Osteoblast (primary cell): ENCODE measurements around the gene HMBS. TPM values are rescaled to one million over a fixed set of nuclear protein-coding genes. Genes with fewer than 3 reads are reported as not detected.

Source experiments
- DNase-seq: peaks from one replicate; pipeline ENCODE4 v3.0.0; 2011; ENCODE audit warnings: low spot score, mixed read lengths; ENCODE audit not compliant: insufficient read length; ENCODE audit errors: missing footprints
- H2AFZ ChIP-seq: 2 replicates; pipeline ENCODE4 v1.6.0; 2011; ENCODE audit warnings: mild to moderate bottlenecking, low read length
- H3K27ac ChIP-seq: 2 replicates; pipeline ENCODE4 v1.5.1; 2011; ENCODE audit warnings: mild to moderate bottlenecking, low read depth, low read length, moderate library complexity
- H3K27me3 ChIP-seq: 2 replicates; pipeline ENCODE4 v1.6.0; 2012; ENCODE audit warnings: mild to moderate bottlenecking, control low read depth, inconsistent platforms, low read length, moderate library complexity; ENCODE audit not compliant: insufficient read depth
- H3K36me3 ChIP-seq: 2 replicates; pipeline ENCODE4 v1.5.1; 2011; ENCODE audit warnings: mild to moderate bottlenecking, low read length, control low read depth, moderate library complexity; ENCODE audit not compliant: insufficient read depth
- H3K4me1 ChIP-seq: 2 replicates; pipeline ENCODE4 v1.5.1; 2011; ENCODE audit warnings: mild to moderate bottlenecking, low read length, control low read depth, moderate library complexity; ENCODE audit not compliant: insufficient read depth
- H3K4me2 ChIP-seq: 2 replicates; pipeline ENCODE4 v1.6.0; 2011; ENCODE audit warnings: mild to moderate bottlenecking, low read length; ENCODE audit not compliant: insufficient read depth
- H3K4me3 ChIP-seq: fragments of 200-600 bp; sonication (generic); 3 replicates; pipeline ENCODE4 v1.5.1; 2012; ENCODE audit warnings: mild to moderate bottlenecking, low read length, inconsistent platforms; ENCODE audit not compliant: insufficient read depth
- H3K79me2 ChIP-seq: 2 replicates; pipeline ENCODE4 v1.6.0; 2012; ENCODE audit warnings: mild to moderate bottlenecking, low read length, control low read depth, inconsistent platforms; ENCODE audit not compliant: insufficient read depth
- H3K9me3 ChIP-seq: 2 replicates; pipeline ENCODE4 v1.5.1; 2011; ENCODE audit warnings: low read depth, low read length, control low read depth
- H4K20me1 ChIP-seq: 2 replicates; pipeline ENCODE4 v1.6.0; 2012; ENCODE audit warnings: mild to moderate bottlenecking, low read length, control low read depth; ENCODE audit not compliant: insufficient read depth
- CTCF ChIP-seq: IDR thresholded peaks from 2 replicates; pipeline ENCODE4 v1.5.1; 2011; ENCODE audit warnings: mild to moderate bottlenecking, low read depth, low read length, moderate library complexity; ENCODE audit errors: extremely low read depth
- total RNA-seq: library from RNA; depleted of rRNA; stranded (reverse); fragments of >200 nt; gene quantifications from 2 replicates; pipeline ENCODE4 v1.2.3, GENCODE V29; 2012

Gene HMBS
- total RNA-seq, 1 donor, result 8.7 TPM

- peaks cover 63% of the 10 kb centered on the region for H3K36me3 ChIP-seq
- peak; percentile 26 for DNase-seq
- H3K79me2 ChIP-seq, result no peaks in the 10 kb centered on the region
- no peak overlapping the region for H3K27ac ChIP-seq
- TF ChIP-seq CTCF, result no peak
- H3K4me1 ChIP-seq, result no peaks in the 10 kb centered on the region
- no peak overlapping the region for H3K4me3 ChIP-seq
- no peaks in the 10 kb centered on the region for H3K27me3 ChIP-seq
- H3K9me3 ChIP-seq, result no peaks in the 10 kb centered on the region
- no peak overlapping the region for H2AFZ ChIP-seq
- no peaks in the 10 kb centered on the region for H4K20me1 ChIP-seq
- no peak overlapping the region for H3K4me2 ChIP-seq
Observed at GRCh38 chr11:119077839-119078238, 6.8 kb upstream of the HMBS start.

GRCh38 chr11:119078675-119079420 lies 5.8 kb upstream of the HMBS start:
- no peak overlapping the region for H3K4me3 ChIP-seq
- DNase-seq, result no peak
- no peak overlapping the region for H3K27ac ChIP-seq
- H2AFZ ChIP-seq, result no peak overlapping the region
- H3K4me2 ChIP-seq, result no peak overlapping the region
- no peaks in the 10 kb centered on the region for H4K20me1 ChIP-seq
- peaks cover 54% of the 10 kb centered on the region for H3K36me3 ChIP-seq
- no peaks in the 10 kb centered on the region for H3K27me3 ChIP-seq
- H3K4me1 ChIP-seq, result no peaks in the 10 kb centered on the region
- TF ChIP-seq CTCF, result no peak
- no peaks in the 10 kb centered on the region for H3K79me2 ChIP-seq
- H3K9me3 ChIP-seq, result no peaks in the 10 kb centered on the region

- DNase-seq, result peak; percentile 23
- no peak overlapping the region for H3K27ac ChIP-seq
- no peak overlapping the region for H3K4me2 ChIP-seq
- no peak overlapping the region for H3K4me3 ChIP-seq
- H3K27me3 ChIP-seq, result no peaks in the 10 kb centered on the region
- H3K79me2 ChIP-seq, result peaks cover 13% of the 10 kb centered on the region
- H3K9me3 ChIP-seq, result no peaks in the 10 kb centered on the region
- no peak overlapping the region for H2AFZ ChIP-seq
- H4K20me1 ChIP-seq, result no peaks in the 10 kb centered on the region
- peaks cover 11% of the 10 kb centered on the region for H3K4me1 ChIP-seq
- peaks cover 45% of the 10 kb centered on the region for H3K36me3 ChIP-seq
- no peak for TF ChIP-seq CTCF
Observed at GRCh38 chr11:119081682-119082260, 2.9 kb upstream of the HMBS start.

- no peak for TF ChIP-seq CTCF
- peak; percentile 86 for DNase-seq
- peak overlapping the region; percentile 93 for H3K4me3 ChIP-seq
- H3K9me3 ChIP-seq, result no peaks in the 10 kb centered on the region
- no peaks in the 10 kb centered on the region for H3K27me3 ChIP-seq
- peak overlapping the region; percentile 99 for H3K4me2 ChIP-seq
- peak overlapping the region; percentile 90 for H2AFZ ChIP-seq
- peaks cover 26% of the 10 kb centered on the region for H3K79me2 ChIP-seq
- peaks cover 28% of the 10 kb centered on the region for H3K36me3 ChIP-seq
- H3K27ac ChIP-seq, result peak overlapping the region; percentile 93
- peaks cover 11% of the 10 kb centered on the region for H3K4me1 ChIP-seq
- no peaks in the 10 kb centered on the region for H4K20me1 ChIP-seq
Observed at GRCh38 chr11:119085437-119085847, 761 bp downstream of the HMBS start.
